ES-I3 (cell line): Measurements from ENCODE around the gene KRTAP10-4.

ENCODE experiments used
- H3K36me3 ChIP-seq: 2 replicates; pipeline ENCODE4 v1.6.1; 2013; ENCODE audit warnings: mild to moderate bottlenecking, low read length, control low read depth, moderate library complexity; ENCODE audit not compliant: insufficient read depth
- H3K4me1 ChIP-seq: 2 replicates; pipeline ENCODE4 v1.6.1; 2013; ENCODE audit warnings: mild to moderate bottlenecking, control low read depth, low read length; ENCODE audit not compliant: insufficient read depth
- H3K9ac ChIP-seq: 2 replicates; pipeline ENCODE4 v1.6.1; 2013; ENCODE audit warnings: low read depth, mild to moderate bottlenecking, low read length, moderate library complexity
- H3K9me3 ChIP-seq: 2 replicates; pipeline ENCODE4 v1.6.1; 2013; ENCODE audit warnings: mild to moderate bottlenecking, low read length, moderate library complexity; ENCODE audit not compliant: control insufficient read depth, insufficient read depth

Gene KRTAP10-4

DNA sequence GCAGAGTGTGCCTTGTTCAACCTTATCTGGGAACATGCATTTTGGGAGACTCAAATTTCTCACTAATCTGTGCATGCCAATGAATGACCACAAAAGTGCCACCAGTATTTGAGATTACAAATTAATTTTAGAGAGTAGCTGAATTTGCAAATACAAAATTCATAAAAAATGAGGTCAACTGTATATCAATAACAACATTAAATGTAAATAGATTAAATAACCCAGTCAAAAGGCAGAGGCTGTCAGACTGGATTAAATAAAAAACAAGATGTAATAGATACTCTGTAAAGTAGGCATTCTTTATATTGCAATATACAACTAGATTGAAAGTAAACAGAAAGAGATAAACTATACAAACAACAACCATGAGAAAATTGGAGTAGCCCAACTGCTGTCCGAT is 9.4 kb upstream of the KRTAP10-4 start:
- H3K9me3 ChIP-seq: no peaks in the 10 kb centered on the region
- H3K9ac ChIP-seq: no peak overlapping the region
- no peaks in the 10 kb centered on the region for H3K4me1 ChIP-seq
- H3K36me3 ChIP-seq: no peaks in the 10 kb centered on the region

DNA sequence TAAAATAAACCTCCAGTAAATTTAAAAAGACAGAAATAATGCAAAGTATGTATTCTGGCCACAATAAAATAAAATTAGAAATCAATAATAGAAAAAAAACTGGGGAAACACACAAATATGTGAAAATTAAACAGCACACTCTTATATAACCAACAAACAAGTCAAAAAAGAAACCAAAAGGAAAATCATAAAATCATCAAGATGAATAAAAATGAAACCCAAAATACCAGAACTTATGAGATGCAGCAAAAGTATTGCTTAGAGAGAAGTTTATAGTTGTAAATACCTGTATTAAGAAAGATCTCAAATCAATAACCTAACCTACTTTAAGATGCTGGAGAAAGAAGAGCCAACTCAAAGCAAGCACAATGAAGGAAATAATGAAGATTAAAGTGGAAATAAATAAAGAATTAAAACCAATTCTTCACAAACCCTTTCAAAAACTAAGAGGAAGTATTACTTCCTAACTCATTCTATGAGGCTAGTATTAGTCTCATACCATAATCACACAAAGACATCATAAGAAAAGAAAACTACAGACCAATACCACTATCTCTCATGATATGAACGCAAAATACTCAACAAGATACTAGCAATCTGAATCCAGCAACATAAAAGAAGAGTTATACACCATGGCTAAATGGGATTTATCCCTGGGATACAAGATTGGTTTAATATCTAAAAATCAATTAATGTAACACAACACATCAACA is 8.5 kb upstream of the KRTAP10-4 start:
- H3K9me3 ChIP-seq: no peaks in the 10 kb centered on the region
- H3K36me3 ChIP-seq: no peaks in the 10 kb centered on the region
- H3K4me1 ChIP-seq: no peaks in the 10 kb centered on the region
- H3K9ac ChIP-seq: no peak overlapping the region

GRCh38 chr21:44566403-44566802 is 7.1 kb upstream of the KRTAP10-4 start:
- Histone ChIP-seq H3K9me3 (no peaks in the 10 kb centered on the region), H3K9ac (no peak overlapping the region), H3K36me3 (no peaks in the 10 kb centered on the region), H3K4me1 (no peaks in the 10 kb centered on the region)

- no peak overlapping the region for H3K9ac ChIP-seq
- H3K4me1 ChIP-seq: no peaks in the 10 kb centered on the region
- H3K9me3 ChIP-seq: no peaks in the 10 kb centered on the region; the same call in 1 of the 2 replicates
- H3K36me3 ChIP-seq: no peaks in the 10 kb centered on the region
Observed at GRCh38 chr21:44567481-44568171, 5.9 kb upstream of the KRTAP10-4 start.

DNA sequence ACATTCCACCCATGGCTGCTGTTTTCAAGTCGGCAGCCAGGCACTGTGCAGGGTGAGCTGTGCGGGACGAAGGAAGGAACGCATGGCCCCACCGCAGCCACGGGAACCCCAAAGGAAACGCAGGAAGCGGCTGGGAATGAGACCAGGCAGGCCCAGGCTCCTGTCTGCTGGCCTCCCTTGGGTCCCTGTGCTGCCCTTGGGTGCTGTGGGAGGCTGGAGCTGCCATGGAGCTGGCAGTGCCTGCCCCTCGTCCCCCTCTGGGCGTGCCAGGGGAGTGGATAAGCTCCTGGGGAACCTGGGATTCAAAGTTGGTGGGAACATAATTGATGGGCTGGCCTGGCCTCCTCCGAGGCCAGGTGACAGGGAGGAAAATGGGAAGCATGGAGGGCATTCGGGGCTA is 5.3 kb upstream of the KRTAP10-4 start:
- Histone ChIP-seq H3K36me3 (no peaks in the 10 kb centered on the region), H3K4me1 (no peaks in the 10 kb centered on the region), H3K9ac (no peak overlapping the region), H3K9me3 (no peaks in the 10 kb centered on the region; the same call in 1 of the 2 replicates)

DNA sequence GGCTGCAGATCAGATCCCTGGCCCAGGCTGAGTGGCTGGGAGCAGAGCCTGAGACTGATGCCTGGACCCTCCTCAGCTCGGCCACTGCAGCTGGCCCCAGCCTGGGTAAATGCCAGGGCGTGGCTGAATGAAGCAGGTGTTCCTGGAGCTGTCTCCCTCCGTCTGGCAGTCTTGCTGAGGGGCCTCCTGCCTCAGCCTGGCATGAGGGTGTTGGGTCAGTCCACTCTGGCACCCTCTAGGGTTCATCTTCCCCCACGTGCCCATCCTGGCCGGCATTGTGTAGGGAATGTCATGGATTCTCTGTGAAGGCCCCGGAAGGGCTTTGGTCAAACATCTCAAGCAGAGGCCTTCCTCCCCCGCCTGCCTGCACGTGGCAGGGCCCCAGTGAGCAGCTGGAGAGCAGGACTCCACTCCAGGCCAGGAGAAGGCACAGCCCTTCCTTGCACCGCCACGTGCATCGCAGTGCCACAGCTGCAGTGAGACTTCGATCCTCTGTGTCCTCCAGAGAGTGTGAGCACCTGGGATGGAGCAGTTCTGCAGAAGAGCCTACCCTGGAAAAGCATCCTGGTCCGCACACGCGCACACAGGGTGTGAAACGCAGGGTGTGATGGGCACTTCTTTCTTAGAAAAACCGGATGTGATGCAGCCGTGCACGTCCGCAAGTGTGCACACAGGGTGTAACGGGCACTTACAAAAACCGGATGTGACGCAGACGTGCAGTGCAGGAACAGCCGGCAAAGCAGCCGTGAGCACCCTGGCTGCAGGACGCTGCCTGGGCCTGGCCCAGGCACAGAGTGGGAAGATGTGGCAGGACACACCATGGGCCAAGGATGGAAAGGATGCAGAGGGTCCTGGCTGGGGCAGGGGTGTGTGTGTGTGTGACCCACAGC is 4.6 kb upstream of the KRTAP10-4 start:
- Histone ChIP-seq H3K4me1 (no peaks in the 10 kb centered on the region), H3K36me3 (no peaks in the 10 kb centered on the region), H3K9ac (no peak overlapping the region), H3K9me3 (no peaks in the 10 kb centered on the region; the same call in 1 of the 2 replicates)

DNA sequence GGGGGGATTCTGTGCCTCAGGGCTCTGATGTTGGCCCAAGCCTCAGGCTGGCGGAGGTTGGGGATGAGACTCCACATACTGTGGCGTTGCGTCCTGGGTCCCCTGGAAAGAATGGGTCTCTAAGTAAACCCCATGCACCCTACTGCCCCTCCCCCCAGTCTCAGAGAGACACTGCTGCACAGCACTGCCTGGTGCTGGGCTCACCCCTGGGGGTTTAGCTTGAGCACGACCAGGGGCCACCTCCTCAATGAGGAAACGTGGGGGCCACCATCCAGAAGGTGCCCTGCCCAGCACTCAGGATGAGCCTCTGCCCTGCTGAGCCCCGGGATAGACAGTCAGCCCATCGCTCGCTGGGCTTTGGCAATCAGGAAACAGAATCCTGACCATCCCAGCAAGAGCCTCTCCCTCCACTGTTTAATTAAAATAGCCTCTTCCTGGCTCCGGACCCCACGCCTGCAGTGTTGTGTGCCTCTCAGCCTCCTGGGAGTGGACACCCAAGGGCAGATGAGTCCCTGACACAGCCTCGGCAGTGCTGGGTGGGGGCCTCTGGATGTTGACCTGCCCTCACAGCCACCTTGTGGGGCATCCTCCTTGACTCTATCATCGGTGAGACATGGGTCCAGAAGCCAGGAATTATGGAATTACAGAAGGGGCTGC is 3.5 kb upstream of the KRTAP10-4 start:
- Histone ChIP-seq H3K9ac (no peak overlapping the region), H3K4me1 (no peaks in the 10 kb centered on the region), H3K36me3 (no peaks in the 10 kb centered on the region), H3K9me3 (no peaks in the 10 kb centered on the region; the same call in 1 of the 2 replicates)

DNA sequence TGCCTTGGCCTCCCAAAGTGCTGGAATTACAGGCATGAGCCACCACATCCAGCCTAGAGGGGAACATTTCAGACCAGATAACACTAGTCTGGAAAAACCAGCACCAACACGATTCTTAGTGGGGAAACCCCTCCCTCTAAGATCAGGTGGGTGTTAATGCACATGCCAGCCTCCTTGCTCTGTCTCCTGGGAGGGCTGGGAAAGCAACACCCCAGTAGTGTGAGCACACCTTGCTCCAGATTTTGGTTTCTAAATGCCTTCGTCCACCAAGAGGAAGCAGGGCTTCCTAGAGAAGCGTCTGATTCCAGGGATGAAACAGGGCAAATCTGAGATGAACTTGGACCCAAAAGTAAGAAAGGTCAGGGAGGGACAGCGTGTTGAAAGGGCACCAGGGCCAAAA is 2.2 kb upstream of the KRTAP10-4 start:
- Histone ChIP-seq H3K36me3 (no peaks in the 10 kb centered on the region), H3K9ac (no peak overlapping the region), H3K4me1 (no peaks in the 10 kb centered on the region), H3K9me3 (no peaks in the 10 kb centered on the region; the same call in 1 of the 2 replicates)

DNA sequence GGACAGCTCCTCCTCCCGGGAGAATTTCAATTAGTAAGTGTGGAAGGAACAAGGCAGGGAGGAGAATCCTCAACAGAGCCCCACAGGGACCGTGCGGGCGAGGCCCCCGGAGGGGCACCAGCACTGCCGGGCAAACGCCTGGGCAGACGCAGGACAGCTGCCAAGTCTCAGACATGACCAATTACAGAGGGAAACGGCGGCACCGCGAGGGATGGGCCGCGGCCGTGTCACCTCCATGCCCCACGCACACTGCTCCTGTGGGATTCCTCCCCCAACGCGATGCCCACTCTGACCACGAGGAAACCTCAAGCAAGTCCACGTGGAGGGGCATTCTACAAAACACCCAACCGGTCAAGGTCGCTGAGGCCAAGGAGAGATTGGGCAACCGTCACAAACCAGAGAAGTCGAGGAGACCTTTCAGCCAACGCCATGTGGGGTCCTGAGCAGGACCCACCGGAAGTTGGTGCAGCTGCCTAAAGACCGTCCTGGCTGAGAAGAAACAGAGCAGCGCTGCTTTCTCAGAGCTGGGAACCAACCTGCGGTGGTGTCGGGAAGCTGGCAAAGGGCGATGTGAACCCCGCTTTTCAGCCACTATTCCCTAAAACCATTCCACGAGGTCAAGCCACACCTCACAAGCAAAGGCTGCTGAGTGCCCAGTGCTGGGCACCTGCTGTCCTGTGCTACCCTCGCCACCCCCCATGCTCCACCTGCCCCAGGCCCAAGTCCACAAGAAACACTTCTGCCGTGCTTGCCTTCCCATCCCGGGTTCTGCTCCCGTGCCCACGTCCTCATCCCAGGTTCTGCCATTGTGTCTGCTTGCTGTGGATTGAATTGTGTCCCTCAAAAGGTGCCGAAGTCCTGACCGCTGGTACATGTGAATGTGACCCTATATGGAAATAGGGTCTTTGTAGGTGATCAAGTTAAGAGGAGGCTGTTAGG is 1.4 kb upstream of the KRTAP10-4 start:
- H3K9me3 ChIP-seq: peaks cover 8% of the 10 kb centered on the region
- H3K4me1 ChIP-seq: no peaks in the 10 kb centered on the region
- H3K9ac ChIP-seq: no peak overlapping the region
- H3K36me3 ChIP-seq: no peaks in the 10 kb centered on the region

DNA sequence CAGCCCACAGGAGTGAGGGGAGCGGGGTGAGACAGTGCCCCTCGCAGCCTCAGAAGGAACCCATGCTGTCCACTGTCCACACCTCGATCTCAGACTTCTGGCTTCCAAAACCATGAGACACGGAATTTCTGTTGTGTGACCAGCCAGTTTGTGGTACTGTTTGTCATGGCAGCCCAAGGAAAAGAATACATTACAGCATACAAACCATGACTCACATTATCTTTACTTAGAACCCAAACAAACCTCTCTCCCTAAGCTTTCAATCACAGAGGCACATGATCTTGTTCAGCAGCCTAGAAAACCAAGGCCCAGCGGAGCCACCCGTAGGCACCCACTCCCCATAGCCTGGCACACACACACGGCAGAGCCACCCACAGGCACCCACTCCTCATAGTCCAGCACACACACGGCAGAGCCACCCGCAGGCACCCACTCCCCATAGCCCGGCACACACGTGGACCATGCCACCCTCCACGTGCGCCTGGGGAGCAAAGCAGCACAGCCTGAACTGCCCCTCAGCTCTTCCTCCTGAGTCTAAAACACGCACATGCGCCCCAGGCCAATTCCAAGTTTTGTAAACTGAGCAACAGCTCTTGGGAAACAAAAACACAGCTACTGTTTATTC is 458 bp upstream of the KRTAP10-4 start:
- Histone ChIP-seq H3K36me3 (no peaks in the 10 kb centered on the region), H3K4me1 (no peaks in the 10 kb centered on the region), H3K9me3 (peaks cover 9% of the 10 kb centered on the region), H3K9ac (no peak overlapping the region)

- Histone ChIP-seq H3K9ac (no peak overlapping the region), H3K4me1 (no peaks in the 10 kb centered on the region), H3K36me3 (no peaks in the 10 kb centered on the region), H3K9me3 (peaks cover 9% of the 10 kb centered on the region)
Observed at GRCh38 chr21:44574457-44575306, 1.2 kb downstream of the KRTAP10-4 start.

GRCh38 chr21:44575307-44576024 is 1.9 kb downstream of the KRTAP10-4 start:
- no peak overlapping the region for H3K9ac ChIP-seq
- H3K9me3 ChIP-seq: peaks cover 9% of the 10 kb centered on the region
- no peaks in the 10 kb centered on the region for H3K4me1 ChIP-seq
- no peaks in the 10 kb centered on the region for H3K36me3 ChIP-seq
